LNCAP (cell line): ENCODE data around the gene C13orf46.

Experiments
- CTCF ChIP-seq: fragments of 450-650 bp; IDR thresholded peaks from 2 replicates; pipeline ENCODE4 v1.5.1; 2017; ENCODE audit warnings: mild to moderate bottlenecking

C13orf46 gene

GRCh38 chr13:113974304-113975281 is 717 bp upstream of the C13orf46 start:
- no peak for TF ChIP-seq CTCF

GRCh38 chr13:113972451-113973217 is 1.2 kb downstream of the C13orf46 start:
- TF ChIP-seq CTCF, result no peak

GRCh38 chr13:113971471-113972231 is 2.2 kb downstream of the C13orf46 start:
- TF ChIP-seq CTCF, result no peak

GRCh38 chr13:113970810-113971470 is 2.9 kb downstream of the C13orf46 start:
- TF ChIP-seq CTCF, result no peak

- no peak for TF ChIP-seq CTCF
Measured at GRCh38 chr13:113969973-113970611, 3.8 kb downstream of the C13orf46 start.

- TF ChIP-seq CTCF, result no peak
Measured at GRCh38 chr13:113969311-113969972, 4.4 kb downstream of the C13orf46 start.
